K562 (cell line): Measurements from ENCODE around the gene HSPA4L. TPM values are rescaled to one million over a fixed set of nuclear protein-coding genes. Genes with fewer than 3 reads are reported as not detected.

ENCODE experiments used
- ATAC-seq: fragments of 200-7000 bp; cut with Tn5 transposase; 3 replicates; pipeline ENCODE4 v1.9.1; 2020; ENCODE audit warnings: moderate library complexity
- BruUV-seq: library from RNA; stranded (reverse); fragments of 400-500 nt; replicated peaks from 2 replicates; lab custom pipeline; 2021; lab: Mats Ljungman, UMichigan
- CTCF ChIA-PET: fragments of 300-600 bp; formaldehyde crosslinking; extraction: SDS; loops from one replicate; lab custom pipeline; 2021; ENCODE audit warnings: low intra/inter-chr PET ratio; lab: Yijun Ruan, JAX
- POLR2A ChIA-PET: fragments of 300-600, 350-650 bp; sonication (Branson Sonifier 250); formaldehyde crosslinking; extraction: SDS; loops from one replicate; lab custom pipeline; 2021; ENCODE audit warnings: antibody characterized with exemption, inconsistent platforms; lab: Yijun Ruan, JAX
- DNase-seq, 4 experiments: peaks; one replicate each; pipeline versions ENCODE4 v3.0.0 to v3.0.0-alpha.2; 2011 to 2018; ENCODE audit warnings: low spot score in 3 of 4, mixed read lengths in 3 of 4; ENCODE audit errors: extremely low read depth in 1 of 4
- FAIRE-seq: peaks from 2 replicates; lab custom pipeline; 2011; peaks lifted over from hg19 to GRCh38; lab: Jason Lieb, UNC
- H2AFZ ChIP-seq: 2 replicates; pipeline ENCODE4 v1.6.0; 2011; ENCODE audit warnings: low read depth, low read length, control low read depth, inconsistent platforms
- H3K27ac ChIP-seq: fragments of 200-600 bp; 3 replicates; pipeline ENCODE4 v1.8.0; 2011; ENCODE audit warnings: low read depth, mild to moderate bottlenecking, control low read depth, inconsistent platforms, low read length, moderate library complexity, mixed read lengths; ENCODE audit errors: extremely low read depth
- H3K27me3 ChIP-seq, 2 experiments: fragments of 300-600 bp in 1 of 2; 2 replicates in 1 of 2; 3 replicates in 1 of 2; pipeline versions ENCODE4 v1.6.0 to v1.8.0; 2011; ENCODE audit warnings: inconsistent platforms in 2 of 2, low read length in 2 of 2, mild to moderate bottlenecking in 1 of 2, mixed read lengths in 1 of 2, moderate library complexity in 1 of 2; ENCODE audit not compliant: control insufficient read depth in 2 of 2, insufficient read depth in 2 of 2
- H3K36me3 ChIP-seq: fragments of 300-600 bp; 3 replicates; pipeline ENCODE4 v1.8.0; 2011; ENCODE audit warnings: mild to moderate bottlenecking, low read length, inconsistent platforms; ENCODE audit not compliant: control insufficient read depth, insufficient read depth
- H3K4me1 ChIP-seq, 2 experiments: fragments of 200-600 bp in 1 of 2; replicated peaks in 1 of 2; 2 replicates in 1 of 2; 3 replicates in 1 of 2; pipeline versions ENCODE4 v1.5.1 to v1.8.0; 2011; ENCODE audit warnings: inconsistent platforms in 2 of 2, low read length in 2 of 2, mild to moderate bottlenecking in 1 of 2, mixed read lengths in 1 of 2, moderate library complexity in 1 of 2; ENCODE audit not compliant: control insufficient read depth in 2 of 2, insufficient read depth in 2 of 2
- H3K4me2 ChIP-seq: 2 replicates; pipeline ENCODE4 v1.6.1; 2011; ENCODE audit warnings: low read length, control low read depth, inconsistent platforms, mixed read lengths; ENCODE audit not compliant: insufficient read depth
- H3K4me3 ChIP-seq: fragments of 200-600 bp; sonication (generic), shearing (Covaris generic); 2 replicates; pipeline ENCODE4 v1.5.1; 2016; ENCODE audit warnings: control low read depth, inconsistent platforms
- H3K79me2 ChIP-seq: fragments of 200-600 bp; 3 replicates; pipeline ENCODE4 v1.8.0; 2011; ENCODE audit warnings: low read length, inconsistent platforms; ENCODE audit not compliant: control insufficient read depth, insufficient read depth
- H3K9ac ChIP-seq, 2 experiments: 2 replicates each; pipeline versions ENCODE4 v1.6.0 to v1.6.1; 2011; ENCODE audit warnings: low read depth in 2 of 2, low read length in 2 of 2, control low read depth in 1 of 2, inconsistent platforms in 1 of 2, mild to moderate bottlenecking in 1 of 2, mixed read lengths in 1 of 2; ENCODE audit not compliant: insufficient read depth in 1 of 2
- H3K9me1 ChIP-seq: one replicate; pipeline ENCODE4 v1.6.0; 2011; ENCODE audit warnings: inconsistent platforms, mild to moderate bottlenecking, low read length, moderate library complexity; ENCODE audit not compliant: control insufficient read depth, insufficient read depth
- H3K9me3 ChIP-seq: replicated peaks from 2 replicates; pipeline ENCODE4 v1.5.1; 2011; ENCODE audit warnings: low read depth, low read length, inconsistent platforms; ENCODE audit not compliant: control insufficient read depth, insufficient read depth
- H4K20me1 ChIP-seq: replicated peaks from 2 replicates; pipeline ENCODE4 v1.6.1; 2011; ENCODE audit warnings: low read length, inconsistent platforms, mixed read lengths; ENCODE audit not compliant: control insufficient read depth, insufficient read depth
- C11orf30 ChIP-seq: fragments of 450-650 bp; IDR thresholded peaks from 2 replicates; pipeline ENCODE4 v1.6.1; 2016; ENCODE audit warnings: low read depth, mild to moderate bottlenecking
- MAFG ChIP-seq: fragments of 450-650 bp; conservative IDR thresholded peaks from 2 replicates; pipeline ENCODE4 v1.6.1; 2016; ENCODE audit warnings: missing genetic modification characterization, missing compliant biosample characterization
- ZNF316 ChIP-seq: fragments of 450-650 bp; IDR thresholded peaks from 2 replicates; pipeline ENCODE4 v1.6.1; 2016
- in situ Hi-C: fragments of 300-500 bp; cut with MboI; formaldehyde crosslinking; loops from 4 replicates; pipeline ENCODE4 v1.15.0; 2018; ENCODE audit warnings: inconsistent platforms, mixed read lengths
- intact Hi-C: fragments of 100-400 bp; cut with micrococcal nuclease; formaldehyde crosslinking; loops from 2 replicates; pipeline ENCODE4 v1.14.2; 2022
- polyA plus RNA-seq, 8 experiments: library from polyadenylated mRNA; depleted of rRNA in 4 of 8; stranded (reverse) in 5 of 8; unstranded in 3 of 8; fragments of >200 nt; fragmentation: Nextera tagmentation in 2 of 8; fragmentation: Illumina TruSeq in 1 of 8; extraction: Ambion mirVana in 2 of 8; extraction: Trizol in 1 of 8; gene quantifications; 2 replicates each; pipeline versions ENCODE4 v1.2.1 to v1.2.3, GENCODE V29; 2011 to 2014; ENCODE audit warnings: inconsistent platforms in 1 of 8, missing spikeins in 1 of 8
- total RNA-seq, 7 experiments: library from RNA; depleted of rRNA in 6 of 7; stranded (reverse); fragments of >200 nt in 6 of 7; fragmentation: Illumina TruSeq in 2 of 7; extraction: Trizol in 2 of 7; gene quantifications; 2 replicates each; pipeline versions ENCODE4 v1.2.1 to v1.2.3, GENCODE V29; 2011 to 2021; ENCODE audit warnings: low replicate concordance in 1 of 7
- TF ChIP-seq, protein P1 (sequence below): fragments of 250-450 bp; sonication (Bioruptor Pico); IDR thresholded peaks from 2 replicates; pipeline ENCODE4 v1.4.0; 2020; ENCODE audit warnings: mild to moderate bottlenecking, moderate library complexity, borderline replicate concordance

Gene HSPA4L
- total and polyA plus RNA-seq, 9 of the 15 experiments (the other 6 are each of a cell fraction or from before 2014, with no cell fraction given), result 12.3 to 37.0 (median 21.7) TPM

DNA sequence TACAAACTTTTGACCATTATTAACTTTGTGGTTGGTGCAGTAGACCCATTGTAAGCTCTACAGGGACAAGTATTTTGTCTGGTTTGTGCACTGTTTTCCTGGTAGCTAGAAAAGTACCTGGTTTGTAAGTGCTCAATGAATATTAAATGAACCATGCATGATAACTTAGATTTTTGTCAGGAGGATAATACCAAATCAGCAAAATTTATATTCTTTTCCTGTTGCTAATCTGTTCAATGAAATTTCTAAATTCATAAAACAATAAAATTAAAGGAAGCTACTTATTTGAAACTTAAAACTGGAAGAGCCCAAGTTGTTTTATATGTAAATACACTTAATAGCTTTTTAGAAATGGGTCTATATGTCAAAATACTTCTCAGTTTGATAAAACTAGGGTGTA is 17.6 kb downstream of the HSPA4L start:
- in situ Hi-C loops, result no loop called here
- Histone ChIP-seq H3K4me3 (no peak overlapping the region), H3K4me2 (no peak overlapping the region), H4K20me1 (no peaks in the 10 kb centered on the region), H3K9me3 (no peaks in the 10 kb centered on the region), H3K4me1 (no peaks in the 10 kb centered on the region), H3K27me3 (no peaks in the 10 kb centered on the region), H3K9ac (no peak overlapping the region), H3K36me3 (peaks cover 63% of the 10 kb centered on the region; the same call in 2 of the 3 replicates), H3K9me1 (no peaks in the 10 kb centered on the region), H3K79me2 (peaks cover 4% of the 10 kb centered on the region; the same call in 1 of the 3 replicates), H2AFZ (no peak overlapping the region), H3K27ac (no peak overlapping the region)
- FAIRE-seq, result no peak
- no TSS peak for BruUV-seq
- ATAC-seq, result no peak
- DNase-seq, result no peak
- POLR2A ChIA-PET, result interaction anchor here (0.9 kb wide), 1 partner anchor 16 kb away, joined by 3 read pairs; no protein-coding TSS in a partner anchor
- TF ChIP-seq, protein P1, sequence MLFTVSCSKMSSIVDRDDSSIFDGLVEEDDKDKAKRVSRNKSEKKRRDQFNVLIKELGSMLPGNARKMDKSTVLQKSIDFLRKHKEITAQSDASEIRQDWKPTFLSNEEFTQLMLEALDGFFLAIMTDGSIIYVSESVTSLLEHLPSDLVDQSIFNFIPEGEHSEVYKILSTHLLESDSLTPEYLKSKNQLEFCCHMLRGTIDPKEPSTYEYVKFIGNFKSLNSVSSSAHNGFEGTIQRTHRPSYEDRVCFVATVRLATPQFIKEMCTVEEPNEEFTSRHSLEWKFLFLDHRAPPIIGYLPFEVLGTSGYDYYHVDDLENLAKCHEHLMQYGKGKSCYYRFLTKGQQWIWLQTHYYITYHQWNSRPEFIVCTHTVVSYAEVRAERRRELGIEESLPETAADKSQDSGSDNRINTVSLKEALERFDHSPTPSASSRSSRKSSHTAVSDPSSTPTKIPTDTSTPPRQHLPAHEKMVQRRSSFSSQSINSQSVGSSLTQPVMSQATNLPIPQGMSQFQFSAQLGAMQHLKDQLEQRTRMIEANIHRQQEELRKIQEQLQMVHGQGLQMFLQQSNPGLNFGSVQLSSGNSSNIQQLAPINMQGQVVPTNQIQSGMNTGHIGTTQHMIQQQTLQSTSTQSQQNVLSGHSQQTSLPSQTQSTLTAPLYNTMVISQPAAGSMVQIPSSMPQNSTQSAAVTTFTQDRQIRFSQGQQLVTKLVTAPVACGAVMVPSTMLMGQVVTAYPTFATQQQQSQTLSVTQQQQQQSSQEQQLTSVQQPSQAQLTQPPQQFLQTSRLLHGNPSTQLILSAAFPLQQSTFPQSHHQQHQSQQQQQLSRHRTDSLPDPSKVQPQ (CRISPR knock-in tag), result no peak
- peak; percentile 61 for TF ChIP-seq ZNF316
- TF ChIP-seq C11orf30, result peak; percentile 54
- no peak for TF ChIP-seq MAFG
- intact Hi-C loops, result no loop called here
- CTCF ChIA-PET, result no interaction called here
